H1 (cell line): ENCODE results near the gene CASTOR1. TPM values are rescaled to one million over a fixed set of nuclear protein-coding genes. Genes with fewer than 3 reads are reported as not detected.

Source experiments
- CTCF ChIA-PET: fragments of 300-600 bp; sonication (Branson Sonifier 250); formaldehyde crosslinking; loops from one replicate; lab custom pipeline; 2021; ENCODE audit not compliant: partially characterized antibody; lab: Charles Lee
- POLR2A ChIA-PET: fragments of 300-600 bp; sonication (Branson Sonifier 250); formaldehyde crosslinking; loops from one replicate; lab custom pipeline; 2021; ENCODE audit warnings: inconsistent platforms; ENCODE audit not compliant: partially characterized antibody; lab: Charles Lee
- DNase-seq, 2 experiments: peaks; one replicate each; pipeline versions ENCODE4 v3.0.0 to v3.0.0-alpha.2; 2010 to 2022; ENCODE audit warnings: low spot score in 2 of 2, low read depth in 1 of 2, mixed read lengths in 1 of 2
- FAIRE-seq: peaks from 2 replicates; lab custom pipeline; 2011; peaks lifted over from hg19 to GRCh38; lab: Jason Lieb, UNC
- H2AFZ ChIP-seq: 2 replicates; pipeline ENCODE4 v1.8.1; 2012; ENCODE audit warnings: low read length, inconsistent platforms
- H2AK5ac ChIP-seq: 2 replicates; pipeline ENCODE4 v1.6.1; 2013; ENCODE audit warnings: low read depth, low read length
- H2BK120ac ChIP-seq: replicated peaks from 2 replicates; pipeline ENCODE3; 2013; ENCODE audit warnings: low read depth, low read length, inconsistent platforms
- H2BK12ac ChIP-seq: 2 replicates; pipeline ENCODE4 v1.6.1; 2013; ENCODE audit warnings: low read depth, low read length
- H2BK15ac ChIP-seq: 2 replicates; pipeline ENCODE4 v1.6.1; 2013; ENCODE audit warnings: low read length
- H2BK20ac ChIP-seq: 2 replicates; pipeline ENCODE4 v1.6.1; 2013; ENCODE audit warnings: low read length
- H2BK5ac ChIP-seq: 2 replicates; pipeline ENCODE4 v1.6.1; 2013; ENCODE audit warnings: low read depth, low read length
- H3K14ac ChIP-seq: 2 replicates; pipeline ENCODE4 v1.6.1; 2013; ENCODE audit warnings: inconsistent platforms; ENCODE audit not compliant: insufficient read length
- H3K18ac ChIP-seq: 2 replicates; pipeline ENCODE4 v1.6.1; 2013; ENCODE audit warnings: low read length; ENCODE audit errors: extremely low read depth
- H3K23ac ChIP-seq: 2 replicates; pipeline ENCODE4 v1.6.1; 2013; ENCODE audit warnings: inconsistent platforms; ENCODE audit not compliant: insufficient read length
- H3K23me2 ChIP-seq: 2 replicates; pipeline ENCODE4 v1.6.1; 2013; ENCODE audit warnings: low read depth, low read length
- H3K27ac ChIP-seq: 2 replicates; pipeline ENCODE4 v1.6.1; 2011; ENCODE audit warnings: low read depth, low read length, inconsistent platforms
- H3K27me3 ChIP-seq, 4 experiments: replicated peaks in 1 of 4; 1 replicate in 1 of 4; 2 replicates in 3 of 4; pipeline versions ENCODE4 v1.6.1 to v1.8.1; 2011 to 2013; ENCODE audit warnings: low read length in 3 of 4, mild to moderate bottlenecking in 3 of 4, inconsistent platforms in 2 of 4, mixed read lengths in 2 of 4, moderate library complexity in 1 of 4; ENCODE audit not compliant: control insufficient read depth in 3 of 4, insufficient read depth in 3 of 4; ENCODE audit errors: extremely low read depth in 1 of 4
- H3K36me3 ChIP-seq, 4 experiments: 2 replicates each; pipeline versions ENCODE4 v1.6.1 to v1.8.1; 2011 to 2013; ENCODE audit warnings: mild to moderate bottlenecking in 4 of 4, low read length in 3 of 4, moderate library complexity in 2 of 4, control low read depth in 1 of 4, inconsistent platforms in 1 of 4; ENCODE audit not compliant: insufficient read depth in 4 of 4, control insufficient read depth in 2 of 4
- H3K4ac ChIP-seq: replicated peaks from 2 replicates; pipeline ENCODE3; 2013; ENCODE audit warnings: low read length, low read depth, mixed read lengths, inconsistent platforms; ENCODE audit not compliant: insufficient read length
- H3K4me1 ChIP-seq, 4 experiments: replicated peaks in 1 of 4; 1 replicate in 1 of 4; 2 replicates in 3 of 4; pipeline versions ENCODE4 v1.6.1 to v1.8.1; 2011 to 2013; ENCODE audit warnings: low read length in 3 of 4, inconsistent platforms in 2 of 4, mixed read lengths in 1 of 4; ENCODE audit not compliant: insufficient read depth in 4 of 4, control insufficient read depth in 3 of 4
- H3K4me2 ChIP-seq, 2 experiments: 2 replicates each; pipeline versions ENCODE4 v1.6.1 to v1.8.1; 2011 to 2013; ENCODE audit warnings: low read depth in 2 of 2, low read length in 2 of 2, control low read depth in 1 of 2, inconsistent platforms in 1 of 2, mild to moderate bottlenecking in 1 of 2; ENCODE audit not compliant: insufficient read depth in 1 of 2
- H3K4me3 ChIP-seq, 4 experiments: fragments of 200-600, 300-600 bp in 1 of 4; sonication (generic), shearing (Covaris generic), sonication (Bioruptor Twin) in 1 of 4; 2 replicates each; pipeline versions ENCODE4 v1.5.1 to v1.8.1; 2011 to 2016; ENCODE audit warnings: low read length in 4 of 4, low read depth in 3 of 4, control low read depth in 2 of 4, inconsistent platforms in 2 of 4, mild to moderate bottlenecking in 2 of 4, mixed read lengths in 1 of 4, moderate library complexity in 1 of 4; ENCODE audit not compliant: insufficient read depth in 2 of 4; ENCODE audit errors: extremely low read depth in 1 of 4
- H3K56ac ChIP-seq: replicated peaks from 2 replicates; pipeline ENCODE3; 2013; ENCODE audit warnings: low read depth, mild to moderate bottlenecking, mixed read lengths, low read length, inconsistent platforms; ENCODE audit not compliant: insufficient read length
- H3K79me1 ChIP-seq: 2 replicates; pipeline ENCODE4 v1.6.1; 2013; ENCODE audit warnings: low read depth, low read length, control low read depth
- H3K79me2 ChIP-seq, 2 experiments: 2 replicates each; pipeline versions ENCODE4 v1.6.1 to v1.8.1; 2012 to 2013; ENCODE audit warnings: low read length in 2 of 2, mild to moderate bottlenecking in 2 of 2, inconsistent platforms in 1 of 2; ENCODE audit not compliant: insufficient read depth in 2 of 2, control insufficient read depth in 1 of 2
- H3K9ac ChIP-seq, 4 experiments: replicated peaks in 1 of 4; 1 replicate in 1 of 4; 2 replicates in 3 of 4; pipeline versions ENCODE4 v1.6.1 to v1.8.1; 2011 to 2013; ENCODE audit warnings: low read depth in 3 of 4, low read length in 3 of 4, control low read depth in 2 of 4, mild to moderate bottlenecking in 2 of 4, moderate library complexity in 2 of 4, inconsistent platforms in 1 of 4; ENCODE audit errors: extremely low read depth in 1 of 4
- H3K9me3 ChIP-seq, 2 experiments: 2 replicates each; pipeline versions ENCODE4 v1.6.1 to v1.8.1; 2012 to 2013; ENCODE audit warnings: mild to moderate bottlenecking in 2 of 2, moderate library complexity in 2 of 2, control low read depth in 1 of 2, inconsistent platforms in 1 of 2, low read depth in 1 of 2, low read length in 1 of 2, mixed read lengths in 1 of 2; ENCODE audit not compliant: insufficient read depth in 2 of 2
- H4K20me1 ChIP-seq, 2 experiments: replicated peaks in 1 of 2; 2 replicates each; pipeline versions ENCODE3 to v1.8.1; 2011 to 2013; ENCODE audit warnings: inconsistent platforms in 2 of 2, low read length in 2 of 2, mild to moderate bottlenecking in 1 of 2; ENCODE audit not compliant: insufficient read depth in 2 of 2, control insufficient read depth in 1 of 2
- H4K5ac ChIP-seq: 2 replicates; pipeline ENCODE4 v1.6.1; 2013; ENCODE audit warnings: low read length, low read depth, mixed read lengths, inconsistent platforms; ENCODE audit not compliant: insufficient read length
- H4K8ac ChIP-seq: 2 replicates; pipeline ENCODE4 v1.8.0; 2013; ENCODE audit warnings: mild to moderate bottlenecking, moderate library complexity, low read length, inconsistent platforms; ENCODE audit not compliant: insufficient read depth; ENCODE audit errors: extremely low read depth
- H4K91ac ChIP-seq: replicated peaks from 2 replicates; pipeline ENCODE3; 2013; ENCODE audit warnings: low read length, mixed read lengths, inconsistent platforms; ENCODE audit not compliant: insufficient read length
- ASH2L ChIP-seq: fragments of 200-600, 300-600 bp; sonication (generic); IDR thresholded peaks from one replicate; pipeline ENCODE4 v1.7.1; 2017; ENCODE audit warnings: low read length
- CBX8 ChIP-seq: fragments of 300-800, 300-1000 bp; sonication (generic); IDR thresholded peaks from 2 replicates; pipeline ENCODE4 v1.7.1; 2016; ENCODE audit warnings: low read depth, low read length, borderline replicate concordance
- POU5F1 ChIP-seq: IDR thresholded peaks from 2 replicates; pipeline ENCODE4 v1.6.1; 2011; ENCODE audit warnings: low read depth, mild to moderate bottlenecking, low read length, moderate library complexity
- SP2 ChIP-seq: IDR thresholded peaks from 2 replicates; pipeline ENCODE4 v1.6.1; 2012; ENCODE audit warnings: mild to moderate bottlenecking, low read length, inconsistent platforms
- TAF1 ChIP-seq: IDR thresholded peaks from 2 replicates; pipeline ENCODE4 v1.6.1; 2011; ENCODE audit warnings: mild to moderate bottlenecking, low read depth, low read length
- TAF7 ChIP-seq: optimal IDR thresholded peaks from 2 replicates; pipeline ENCODE3; 2011; ENCODE audit warnings: low read depth, mild to moderate bottlenecking, inconsistent platforms, low read length, moderate library complexity, borderline replicate concordance
- ZNF274 ChIP-seq: IDR thresholded peaks from 2 replicates; pipeline ENCODE4 v1.7.0; 2012; ENCODE audit warnings: low read length, borderline replicate concordance; ENCODE audit errors: extremely low read depth
- WGBS, 2 experiments: shearing (Covaris generic) in 1 of 2; methylation state at CpG; one replicate each; pipeline versions ENCODE4 v1.1.6 to v1.1.7; 2013 to 2015; ENCODE audit warnings: low lambda C conversion rate in 2 of 2, mixed read lengths in 2 of 2, inconsistent platforms in 1 of 2, low coverage in 1 of 2, missing lambda C conversion rate in 1 of 2; ENCODE audit not compliant: insufficient replicate concordance in 2 of 2, insufficient coverage in 1 of 2, insufficient read length in 1 of 2; ENCODE audit errors: extremely low coverage in 1 of 2, missing lambda C conversion rate in 1 of 2; 5-methylcytosine and 5-hydroxymethylcytosine counted together
- polyA plus RNA-seq, 7 experiments: library from polyadenylated mRNA; depleted of rRNA in 3 of 7; stranded (reverse) in 5 of 7; unstranded in 2 of 7; fragments of >200 nt in 5 of 7; fragments of 200-250 nt in 2 of 7; gene quantifications; 1 replicate in 5 of 7; 2 replicates in 1 of 7; 4 replicates in 1 of 7; pipeline versions ENCODE4 v1.2.1 to v1.2.3, GENCODE V29; 2011 to 2013; ENCODE audit warnings: missing spikeins in 2 of 7, mixed read lengths in 2 of 7
- total RNA-seq: library from RNA; stranded (reverse); fragmentation: NEBNext Ultra II Directional; extraction: Animal tissue kit (Norgen Biotek cat#: 25700); gene quantifications from 2 replicates; pipeline ENCODE4 v1.2.1, GENCODE V29; 2021
- TF ChIP-seq, protein P1 (sequence below): IDR thresholded peaks from 2 replicates; pipeline ENCODE4 v1.6.1; 2012; ENCODE audit warnings: inconsistent platforms

Gene CASTOR1
- total and polyA plus RNA-seq, 2 of the 8 experiments (the other 6 are each of a cell fraction or from before 2014, with no cell fraction given) = 10.3 to 36.0 TPM

DNA sequence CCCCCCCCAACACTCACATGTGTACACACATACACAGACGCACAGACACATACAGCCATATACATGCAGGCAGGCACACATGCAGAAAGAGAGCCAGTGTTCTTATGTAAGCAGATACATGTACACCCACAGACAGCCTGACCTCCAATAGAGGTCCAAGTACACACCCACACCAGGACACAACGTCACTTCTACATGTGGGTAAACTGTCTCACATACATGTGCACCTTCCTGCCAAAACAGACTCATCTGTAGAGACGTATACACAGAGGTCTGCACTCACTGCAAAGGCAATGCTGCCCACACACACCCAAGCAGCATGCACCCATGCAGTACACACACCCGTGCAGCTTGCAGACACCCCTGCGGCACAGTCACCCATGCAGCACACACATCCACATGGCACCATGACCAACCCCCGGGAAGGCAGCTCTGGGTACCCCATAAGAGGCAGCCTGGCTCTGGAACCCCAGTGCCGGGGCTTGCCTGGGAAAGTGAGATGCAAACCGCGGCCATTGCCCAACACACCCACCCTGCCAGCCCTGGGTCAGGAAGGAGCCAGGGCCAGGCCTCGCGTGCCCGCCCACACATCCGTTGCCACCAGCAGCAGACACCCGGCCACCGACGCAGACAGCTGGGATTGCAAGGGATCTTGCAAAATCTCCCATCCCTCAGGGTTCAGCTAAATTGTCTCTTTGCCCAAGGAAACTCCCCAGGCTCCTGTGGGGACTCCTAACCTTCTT, 10.1 kb downstream of the CASTOR1 start:
- Histone ChIP-seq H3K23ac (no peak overlapping the region), H3K4me2 (no peak overlapping the region), H4K20me1 (no peaks in the 10 kb centered on the region), H3K79me1 (no peaks in the 10 kb centered on the region), H3K14ac (no peak overlapping the region), H4K8ac (no peak overlapping the region), H4K91ac (no peak overlapping the region), H4K5ac (no peak overlapping the region), H3K4ac (no peak overlapping the region), H2BK20ac (no peak overlapping the region), H3K36me3 (no peaks in the 10 kb centered on the region), H3K4me3 (no peak overlapping the region), H3K4me1 (peaks cover 0 to 10% (median 3%) of the 10 kb centered on the region in 4 experiments; a peak in 3 of 7 replicates), H2AFZ (no peak overlapping the region), H2BK15ac (no peak overlapping the region; the same call in 1 of the 2 replicates), H3K9me3 (no peaks in the 10 kb centered on the region), H3K9ac (no peak overlapping the region), H3K27ac (no peak overlapping the region), H2BK120ac (no peak overlapping the region), H3K56ac (no peak overlapping the region), H3K79me2 (no peaks in the 10 kb centered on the region), H3K18ac (no peak overlapping the region), H3K23me2 (no peaks in the 10 kb centered on the region; the same call in 1 of the 2 replicates), H2BK12ac (no peak overlapping the region; the same call in 1 of the 2 replicates), H2BK5ac (0 out of 2 replicates have a peak overlapping the region, but pooled peaks have one; percentile 24), H3K27me3 (no peaks in the 10 kb centered on the region), H2AK5ac (0 out of 2 replicates have a peak overlapping the region, but pooled peaks have one; percentile 54)
- POLR2A ChIA-PET = interaction anchor here (1.4 to 1.7 kb wide), 2 partner anchors 9 to 16 kb away, joined by 3 read pairs; no protein-coding TSS in a partner anchor
- CTCF ChIA-PET = interaction anchor here (0.5 to 5.3 kb wide), 6 partner anchors 8 to 702 kb away, joined by 3 to 35 read pairs (median 8); partner anchors contain the start of gene CASTOR1
- WGBS, 2 experiments = 82% methylated on average over 16 of the region's 16 CpGs; no CpG with 5 or more reads in 1 of the 2 experiments
- DNase-seq (no peak), FAIRE-seq (no peak)
- no peak for TF ChIP-seq SP2
- TF ChIP-seq, protein P1, sequence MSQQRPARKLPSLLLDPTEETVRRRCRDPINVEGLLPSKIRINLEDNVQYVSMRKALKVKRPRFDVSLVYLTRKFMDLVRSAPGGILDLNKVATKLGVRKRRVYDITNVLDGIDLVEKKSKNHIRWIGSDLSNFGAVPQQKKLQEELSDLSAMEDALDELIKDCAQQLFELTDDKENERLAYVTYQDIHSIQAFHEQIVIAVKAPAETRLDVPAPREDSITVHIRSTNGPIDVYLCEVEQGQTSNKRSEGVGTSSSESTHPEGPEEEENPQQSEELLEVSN = no peak
- TF ChIP-seq CBX8 = no peak
- no peak for TF ChIP-seq ASH2L
- TF ChIP-seq TAF7 = no peak
- no peak for TF ChIP-seq ZNF274
- TF ChIP-seq TAF1 = no peak
- TF ChIP-seq POU5F1 = no peak
